Articular chondrocyte of knee joint (primary cell): ENCODE results near the gene CHST5. TPM values are rescaled to one million over a fixed set of nuclear protein-coding genes. Genes with fewer than 3 reads are reported as not detected.

ENCODE experiments used
- total RNA-seq: library from RNA; depleted of rRNA; stranded (reverse); fragments of >200 nt; gene quantifications from 2 replicates; pipeline ENCODE4 v1.2.3, GENCODE V29; 2012

Gene CHST5
- 0.13 and 0.22 TPM in 2 replicates for total RNA-seq

DNA sequence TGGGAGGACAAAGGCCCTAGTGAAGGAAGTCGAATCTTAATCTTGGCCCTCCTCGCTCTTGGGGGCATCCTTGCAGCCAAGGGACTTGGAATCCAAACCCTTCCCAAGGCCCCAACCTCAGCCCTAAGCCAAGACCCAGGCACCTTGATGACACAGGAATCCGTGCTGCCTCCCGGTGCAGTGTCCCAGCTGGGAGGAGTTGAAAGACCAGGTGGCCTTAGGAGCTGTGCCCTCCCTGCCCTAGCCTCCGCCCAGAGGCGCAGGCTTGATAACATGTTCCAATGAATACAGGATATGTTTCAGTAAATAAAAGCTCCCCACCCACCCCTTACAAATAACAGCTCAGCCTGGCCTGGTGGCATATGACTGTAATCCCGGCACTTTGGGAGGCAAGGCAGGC is at the start of gene CHST5:
Gene CHST5, minus strand, starts transcription at position 208 of the 400 bp plus-strand sequence. CDS start 5,724 bp downstream, outside the sequence.

DNA sequence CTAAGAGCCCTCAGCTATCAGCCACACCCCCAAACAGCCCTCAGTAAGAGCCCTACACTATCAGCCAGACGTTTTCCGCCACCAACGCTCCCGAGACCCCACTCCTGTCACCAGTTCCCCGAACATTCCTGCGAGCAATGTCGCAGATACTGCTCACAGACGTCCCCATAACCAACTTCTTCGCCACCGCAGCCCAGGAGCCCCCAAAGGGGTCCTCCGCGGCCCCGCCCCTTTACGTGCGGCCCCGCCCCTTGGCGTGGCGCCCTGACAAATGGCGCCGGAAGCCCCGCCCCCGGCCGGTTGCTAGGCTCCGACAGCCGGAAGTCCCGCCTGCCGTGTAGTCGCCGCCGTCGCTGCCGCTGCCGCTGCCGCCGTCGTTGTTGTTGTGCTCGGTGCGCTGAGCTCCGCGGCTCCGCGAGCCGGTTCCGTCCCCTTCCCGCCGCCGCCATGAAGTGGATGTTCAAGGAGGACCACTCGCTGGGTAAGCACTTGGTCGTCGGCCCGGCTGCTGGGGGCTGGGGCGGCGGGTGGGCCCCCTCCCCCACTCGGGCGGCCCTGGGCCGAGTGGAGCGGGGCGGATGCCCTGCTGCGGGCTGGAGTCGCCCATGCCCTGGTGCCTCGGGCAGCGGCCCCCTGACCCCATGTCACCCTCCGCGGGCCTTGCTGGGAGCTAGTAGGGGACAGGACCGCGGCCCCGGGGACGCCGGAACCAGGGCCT is 30.3 kb upstream of the CHST5 start, which contains the start of gene GABARAPL2:
Gene GABARAPL2, plus strand, starts transcription at position 340 of the 718 bp plus-strand sequence. Its CDS starts 108 bp downstream, at position 448.

DNA sequence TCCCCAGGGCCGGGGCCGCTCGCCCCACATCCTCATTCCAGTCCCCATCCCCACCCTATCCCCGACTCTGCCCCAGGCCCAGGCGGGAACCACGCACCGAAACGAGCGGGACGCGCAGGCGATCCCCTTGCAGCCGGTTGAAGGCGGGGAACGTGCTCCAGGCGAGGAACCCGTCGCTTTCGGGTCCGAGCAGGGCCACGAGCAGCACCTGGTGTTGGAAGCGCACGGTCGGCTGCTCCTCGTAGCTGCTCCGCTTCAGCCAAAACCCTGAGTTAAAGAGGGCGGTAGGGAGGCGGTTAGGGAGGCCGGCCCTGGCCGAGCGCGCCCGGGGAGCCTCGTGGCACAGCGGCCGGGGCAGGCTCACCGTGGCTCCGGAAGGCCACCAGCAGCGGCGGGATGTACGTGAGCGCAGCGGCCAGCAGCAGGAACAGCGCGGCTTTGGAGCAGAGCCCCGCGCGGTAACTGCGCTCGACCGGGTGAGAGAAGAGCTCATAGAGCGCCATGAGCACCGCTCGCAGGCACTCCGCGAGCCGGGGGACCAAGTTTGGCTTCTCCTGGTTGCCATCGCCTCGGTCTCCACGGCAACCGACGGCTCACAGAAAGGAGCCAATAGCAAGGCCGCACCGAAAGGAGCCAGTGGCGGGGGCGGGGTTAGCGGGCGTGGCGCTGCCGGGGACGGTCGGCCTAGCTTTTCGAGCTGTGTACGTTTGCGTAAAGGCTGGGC is 20.0 kb upstream of the CHST5 start, which contains the start of gene TMEM231:
Gene TMEM231, minus strand, starts transcription at position 546 of the 724 bp plus-strand sequence. Its CDS starts 43 bp downstream, at position 503.

DNA sequence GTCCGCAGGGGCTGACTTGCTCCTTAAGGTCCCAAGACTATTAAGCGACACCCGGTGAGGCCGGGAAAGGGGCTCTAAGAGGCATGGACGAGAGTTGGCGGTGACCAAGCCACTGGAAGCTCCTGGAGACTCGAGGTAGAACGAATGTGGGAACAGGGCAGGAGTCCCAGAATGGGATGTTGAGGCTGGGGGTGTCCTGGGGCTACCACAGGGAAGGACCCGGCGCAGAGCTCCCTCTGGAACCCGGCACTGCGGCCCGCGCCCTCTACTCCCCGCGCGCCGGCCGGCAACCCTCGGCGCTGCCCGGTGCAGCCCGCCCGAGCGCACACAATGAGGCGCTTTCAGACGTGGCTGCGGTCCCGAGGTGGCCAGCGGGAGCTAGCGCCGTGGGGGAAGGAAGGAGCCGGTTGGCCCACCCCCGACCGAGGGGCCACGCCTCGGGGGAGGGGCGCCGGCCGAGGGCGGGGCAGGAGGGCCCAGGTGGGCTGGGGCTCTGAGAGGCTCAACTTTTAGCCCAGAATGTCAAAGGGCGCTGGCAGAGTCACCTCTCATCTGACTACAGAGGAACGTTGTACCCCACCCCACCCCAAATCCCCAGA is 40.7 kb downstream of the CHST5 start, which contains the start of gene CHST6:
Gene CHST6, minus strand, starts transcription at position 366 of the 599 bp plus-strand sequence. CDS start 15,613 bp downstream, outside the sequence.

Other genes starting within 250 kb of the CHST5 start
- 45.3 and 47.1 TPM in 2 replicates for gene CFDP1, start 102.6 kb downstream of the CHST5 start, total RNA-seq
- 10.7 and 15.2 TPM in 2 replicates for gene TMEM170A, start 71.4 kb downstream of the CHST5 start, total RNA-seq
- gene CHST6, start 40.7 kb downstream of the CHST5 start, total RNA-seq, result 0.65 and 0.78 TPM in 2 replicates
- gene TMEM231, start 20.1 kb upstream of the CHST5 start, total RNA-seq, result 13.2 and 13.7 TPM in 2 replicates
- gene GABARAPL2, start 30.3 kb upstream of the CHST5 start, total RNA-seq, result 43.4 and 49.8 TPM in 2 replicates
- 44.0 and 47.8 TPM in 2 replicates for gene ADAT1, start 87.2 kb upstream of the CHST5 start, total RNA-seq
- 139 and 154 TPM in 2 replicates for gene KARS1, start 111.6 kb upstream of the CHST5 start, total RNA-seq
- 40.5 and 47.2 TPM in 2 replicates for gene TERF2IP, start 111.7 kb upstream of the CHST5 start, total RNA-seq
- gene CPHXL2, start 140.9 kb upstream of the CHST5 start, total RNA-seq, result not detected in 2 replicates
- gene DUXB, start 165.4 kb upstream of the CHST5 start, total RNA-seq, result not detected in 2 replicates
- not detected in 2 replicates for gene CPHXL, start 190.4 kb upstream of the CHST5 start, total RNA-seq